GM18520 (cell line): ENCODE data around the gene OSM.
"Not testable (repeated sequence)": the region's sequence is repeated elsewhere in the genome, so short reads cannot be mapped to it uniquely, and the experiment has no call there.

Source experiments
- ATAC-seq: cut with Tn5 transposase; IDR thresholded peaks from one replicate; pipeline ENCODE4 v1.9.1; 2021; ENCODE audit not compliant: unreplicated experiment

OSM gene

GRCh38 chr22:30245985-30246813 lies 20.5 kb downstream of the OSM start, which contains the start of gene LIF:
Gene LIF, minus strand, starts transcription at chr22:30246759. Its CDS starts 64 bp downstream, at chr22:30246695.
- no peak for ATAC-seq

- ATAC-seq: no peak
Observed at GRCh38 chr22:30245181-30245984, 21.3 kb downstream of the OSM start.

- no peak for ATAC-seq
Observed at GRCh38 chr22:30244641-30245040, 22.0 kb downstream of the OSM start.

GRCh38 chr22:30244066-30244465 lies 22.6 kb downstream of the OSM start:
- no peak for ATAC-seq

- no peak for ATAC-seq
Observed at GRCh38 chr22:30243661-30244060, 23.0 kb downstream of the OSM start.

GRCh38 chr22:30241576-30242371 lies 24.9 kb downstream of the OSM start:
- ATAC-seq: no peak

GRCh38 chr22:30240541-30241417 lies 25.9 kb downstream of the OSM start:
- ATAC-seq: no peak

GRCh38 chr22:30239488-30240405 lies 26.9 kb downstream of the OSM start:
- ATAC-seq: no peak

GRCh38 chr22:30238661-30239487 lies 27.8 kb downstream of the OSM start:
- ATAC-seq: no peak

GRCh38 chr22:30238136-30238535 lies 28.5 kb downstream of the OSM start:
- no peak for ATAC-seq

GRCh38 chr22:30236875-30237274 lies 29.8 kb downstream of the OSM start:
- ATAC-seq: no peak

GRCh38 chr22:30235687-30236170 lies 30.9 kb downstream of the OSM start:
- no peak for ATAC-seq

- ATAC-seq: no peak
Observed at GRCh38 chr22:30234786-30235470, 31.7 kb downstream of the OSM start.

GRCh38 chr22:30234325-30234724 lies 32.3 kb downstream of the OSM start:
- ATAC-seq: not testable (repeated sequence)

- ATAC-seq: no peak
Observed at GRCh38 chr22:30233582-30233981, 33.1 kb downstream of the OSM start.

- no peak for ATAC-seq
Observed at GRCh38 chr22:30232716-30233218, 33.9 kb downstream of the OSM start.

- ATAC-seq: no peak
Observed at GRCh38 chr22:30230787-30231461, 35.7 kb downstream of the OSM start.
